Endothelial cell of umbilical vein (primary cell): Measurements from ENCODE around the gene PLXNA1. TPM values are rescaled to one million over a fixed set of nuclear protein-coding genes. Genes with fewer than 3 reads are reported as not detected.

Experiments used
- BruUV-seq: library from RNA; stranded (reverse); fragments of 400-500 nt; replicated peaks from 2 replicates; lab custom pipeline; 2021; lab: Mats Ljungman, UMichigan
- CTCF ChIA-PET: fragments of 300-600, 350-600 bp; sonication (Branson Sonifier 250); formaldehyde crosslinking; loops from one replicate; lab custom pipeline; 2021; ENCODE audit warnings: antibody characterized with exemption, inconsistent platforms; lab: Charles Lee
- POLR2A ChIA-PET: fragments of 300-600, 350-600 bp; sonication (Branson Sonifier 250); formaldehyde crosslinking; loops from one replicate; lab custom pipeline; 2021; ENCODE audit warnings: antibody characterized with exemption, inconsistent platforms; lab: Charles Lee
- DNase-seq: peaks from one replicate; pipeline ENCODE4 v3.0.0-alpha.2; 2011; ENCODE audit warnings: low read depth, low spot score
- FAIRE-seq: peaks from 2 replicates; lab custom pipeline; 2011; peaks lifted over from hg19 to GRCh38; lab: Jason Lieb, UNC
- H2AFZ ChIP-seq: 2 replicates; pipeline ENCODE4 v1.6.0; 2012; ENCODE audit warnings: low read depth, low read length, control low read depth, inconsistent platforms
- H3K27ac ChIP-seq: 2 replicates; pipeline ENCODE4 v1.5.1; 2011; ENCODE audit warnings: low read depth, mild to moderate bottlenecking, control low read depth, low read length, moderate library complexity; ENCODE audit not compliant: insufficient read depth
- H3K27me3 ChIP-seq, 2 experiments: 2 replicates each; pipeline versions ENCODE4 v1.6.0 to v1.6.1; 2011; ENCODE audit warnings: low read length in 2 of 2, mixed read lengths in 1 of 2; ENCODE audit not compliant: control insufficient read depth in 2 of 2, insufficient read depth in 2 of 2
- H3K36me3 ChIP-seq, 2 experiments: 2 replicates in 1 of 2; 3 replicates in 1 of 2; pipeline ENCODE4 v1.5.1; 2011; ENCODE audit warnings: low read length in 2 of 2, mild to moderate bottlenecking in 1 of 2, moderate library complexity in 1 of 2; ENCODE audit not compliant: control insufficient read depth in 2 of 2, insufficient read depth in 2 of 2; ENCODE audit errors: extremely low read depth in 1 of 2
- H3K4me1 ChIP-seq: 3 replicates; pipeline ENCODE4 v1.5.1; 2011; ENCODE audit warnings: mild to moderate bottlenecking, low read length; ENCODE audit not compliant: control insufficient read depth, insufficient read depth; ENCODE audit errors: extremely low read depth
- H3K4me2 ChIP-seq: 2 replicates; pipeline ENCODE4 v1.6.1; 2011; ENCODE audit warnings: low read length, control low read depth, mixed read lengths; ENCODE audit not compliant: insufficient read depth
- H3K4me3 ChIP-seq, 3 experiments: fragments of 200-600 bp in 1 of 3; sonication (generic), shearing (Covaris generic) in 1 of 3; replicated peaks in 1 of 3; 2 replicates each; pipeline ENCODE4 v1.5.1; 2011 to 2016; ENCODE audit warnings: control low read depth in 3 of 3, low read length in 3 of 3, mild to moderate bottlenecking in 2 of 3, inconsistent platforms in 1 of 3, low read depth in 1 of 3, moderate library complexity in 1 of 3; ENCODE audit not compliant: insufficient read depth in 1 of 3
- H3K79me2 ChIP-seq: 2 replicates; pipeline ENCODE4 v1.6.0; 2012; ENCODE audit warnings: low read length, inconsistent platforms; ENCODE audit not compliant: control insufficient read depth, insufficient read depth
- H3K9ac ChIP-seq: replicated peaks from 2 replicates; pipeline ENCODE3; 2011; ENCODE audit warnings: low read length, control low read depth; ENCODE audit not compliant: insufficient read depth; ENCODE audit errors: extremely low read depth
- H3K9me1 ChIP-seq: replicated peaks from 3 replicates; pipeline ENCODE4 v1.6.0; 2011; ENCODE audit warnings: mild to moderate bottlenecking, low read length; ENCODE audit not compliant: control insufficient read depth, insufficient read depth; ENCODE audit errors: extremely low read depth
- H3K9me3 ChIP-seq: replicated peaks from 2 replicates; pipeline ENCODE4 v1.5.1; 2012; ENCODE audit warnings: low read length, inconsistent platforms; ENCODE audit not compliant: control insufficient read depth, insufficient read depth
- H4K20me1 ChIP-seq: replicated peaks from 2 replicates; pipeline ENCODE3; 2011; ENCODE audit warnings: mild to moderate bottlenecking, low read length; ENCODE audit not compliant: control insufficient read depth, insufficient read depth; ENCODE audit errors: extremely low read depth
- CTCF ChIP-seq, 2 donors: IDR thresholded peaks; 1 replicate in 1 of 2; 2 replicates in 1 of 2; pipeline ENCODE4 v1.5.1; 2011; ENCODE audit warnings: low read length in 2 of 2, mild to moderate bottlenecking in 2 of 2, moderate library complexity in 2 of 2, control low read depth in 1 of 2, inconsistent platforms in 1 of 2, low read depth in 1 of 2; ENCODE audit not compliant: insufficient read depth in 1 of 2; ENCODE audit errors: extremely low read depth in 1 of 2
- EZH2 ChIP-seq: IDR thresholded peaks from 2 replicates; pipeline ENCODE4 v1.6.1; 2012; ENCODE audit warnings: borderline replicate concordance, low read depth, mild to moderate bottlenecking, moderate library complexity, low read length, inconsistent platforms; ENCODE audit not compliant: severe bottlenecking
- FOS ChIP-seq: IDR thresholded peaks from 2 replicates; pipeline ENCODE4 v1.6.1; 2011; ENCODE audit warnings: mild to moderate bottlenecking, low read length, moderate library complexity, borderline replicate concordance; ENCODE audit not compliant: insufficient read depth
- GATA2 ChIP-seq: IDR thresholded peaks from 2 replicates; pipeline ENCODE4 v1.7.0; 2011; ENCODE audit warnings: low read depth, mild to moderate bottlenecking, moderate library complexity, mixed read lengths, low read length; ENCODE audit not compliant: insufficient read length, insufficient read depth
- JUN ChIP-seq: IDR thresholded peaks from 2 replicates; pipeline ENCODE4 v1.6.1; 2011; ENCODE audit warnings: borderline replicate concordance, low read depth; ENCODE audit not compliant: insufficient read length, insufficient read depth
- MYC ChIP-seq: IDR thresholded peaks from one replicate; pipeline ENCODE4 v1.6.1; 2011; ENCODE audit warnings: mild to moderate bottlenecking, low read depth, low read length
- POLR2A ChIP-seq: IDR thresholded peaks from 2 replicates; pipeline ENCODE4 v1.6.1; 2012; ENCODE audit warnings: low read depth, mild to moderate bottlenecking, control low read depth, low read length
- POLR2AphosphoS5 ChIP-seq: IDR thresholded peaks from 2 replicates; pipeline ENCODE4 v1.6.1; 2012; ENCODE audit warnings: low read depth, mild to moderate bottlenecking, control low read depth, low read length, moderate library complexity; ENCODE audit not compliant: insufficient read depth
- dilution Hi-C: fragments of 300-500 bp; cut with MboI; formaldehyde crosslinking; loops from one replicate; pipeline ENCODE4 v1.15.0; 2019; ENCODE audit warnings: low sequenced_read_pairs; ENCODE audit not compliant: extremely low pct_ligation_motif_present
- intact Hi-C: fragments of 100-400 bp; cut with micrococcal nuclease; formaldehyde crosslinking; loops from one replicate; pipeline ENCODE4 v1.10.0; 2022
- polyA plus RNA-seq, 4 experiments: library from polyadenylated mRNA; depleted of rRNA in 3 of 4; stranded (reverse) in 3 of 4; unstranded in 1 of 4; fragments of >200 nt; gene quantifications; 2 replicates each; pipeline versions ENCODE4 v1.2.1 to v1.2.3, GENCODE V29; 2011 to 2012; ENCODE audit warnings: missing spikeins in 1 of 4
- total RNA-seq: library from RNA; stranded (reverse); gene quantifications from 2 replicates; pipeline ENCODE4 v1.2.3, GENCODE V29; 2021
- TF ChIP-seq, protein P1 (sequence below): IDR thresholded peaks from 2 replicates; pipeline ENCODE4 v1.6.1; 2011; ENCODE audit not compliant: insufficient read depth, insufficient read length

PLXNA1 gene
- total and polyA plus RNA-seq, 2 donors (not counting 3 experiments of a cell fraction or from before 2014, with no cell fraction given) = 14.1 to 18.4 TPM

GRCh38 chr3:127016461-127016860 is 33.5 kb downstream of the PLXNA1 start:
- no peak overlapping the region for H2AFZ ChIP-seq
- no peak overlapping the region for H3K27ac ChIP-seq
- H3K36me3 ChIP-seq = peaks cover 0 to 3% of the 10 kb centered on the region in 2 experiments
- no peak overlapping the region for H3K9ac ChIP-seq
- H3K4me2 ChIP-seq = no peak overlapping the region
- POLR2A ChIA-PET = interaction anchor here (0.6 kb wide), 1 partner anchor 1042 kb away, joined by 7 read pairs; no protein-coding TSS in a partner anchor
- BruUV-seq = no TSS peak
- TF ChIP-seq CTCF (IDR thresholded peaks at IDR 0.05; ENCODE audit: extremely low read depth in 1 of 2, insufficient read depth in 1 of 2, low read depth in 1 of 2, low read length in 2 of 2) (no peak), GATA2 (no peak), POLR2A (no peak), JUN (no peak), EZH2 (no peak), FOS (no peak), MYC (no peak), POLR2AphosphoS5 (no peak)
- TF ChIP-seq, protein P1, sequence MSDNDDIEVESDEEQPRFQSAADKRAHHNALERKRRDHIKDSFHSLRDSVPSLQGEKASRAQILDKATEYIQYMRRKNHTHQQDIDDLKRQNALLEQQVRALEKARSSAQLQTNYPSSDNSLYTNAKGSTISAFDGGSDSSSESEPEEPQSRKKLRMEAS = no peak
- H3K9me3 ChIP-seq = no peaks in the 10 kb centered on the region
- no peaks in the 10 kb centered on the region for H3K27me3 ChIP-seq
- intact Hi-C loops (no loop called here), dilution Hi-C loops (no loop called here)
- no peaks in the 10 kb centered on the region for H4K20me1 ChIP-seq
- no peaks in the 10 kb centered on the region for H3K4me1 ChIP-seq
- DNase-seq (no peak), FAIRE-seq (no peak)
- no peaks in the 10 kb centered on the region for H3K9me1 ChIP-seq
- CTCF ChIA-PET = no interaction called here
- no peaks in the 10 kb centered on the region for H3K79me2 ChIP-seq
- H3K4me3 ChIP-seq = no peak overlapping the region
